ENCODE measurements around the gene CASKIN2.

DNA sequence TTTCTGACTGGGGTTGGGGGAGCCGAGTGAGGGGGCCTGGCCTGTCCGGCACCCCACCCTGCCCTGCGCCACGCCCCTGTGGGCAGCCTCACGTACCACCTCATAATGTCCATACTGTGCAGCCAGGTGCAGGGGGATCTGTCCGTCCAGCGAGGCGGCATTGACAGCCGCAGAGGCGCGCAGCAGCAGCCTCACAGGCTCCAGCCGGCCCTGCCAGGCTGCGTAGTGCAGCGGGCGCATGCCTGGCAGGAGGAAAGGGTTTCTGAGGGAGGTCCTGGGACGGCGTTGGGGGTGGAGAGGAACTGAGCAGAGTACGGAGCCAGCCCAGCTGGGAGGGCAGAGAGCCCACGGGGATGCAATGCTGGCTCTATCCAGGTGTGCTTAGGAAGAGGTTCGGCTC, 8.4 kb downstream of the CASKIN2 start:
- TF ChIP-seq ZNF274 (IDR thresholded peaks at IDR 0.05; ENCODE audit: low read depth, low read length) (no peak), YY1 (IDR thresholded peaks at IDR 0.05; ENCODE audit: insufficient read depth, insufficient read length) (no peak)
